Activated CD4-positive, alpha-beta T cell treated with anti-CD3 and anti-CD28 coated beads, Interleukin-2, amount 50 U/mL, for 4 hours (primary cell): ENCODE data around the gene SLC29A1.

Source experiments
- DNase-seq, 2 experiments: peaks; one replicate each; pipeline ENCODE4 v3.0.0-alpha.2; 2020

Gene SLC29A1

DNA sequence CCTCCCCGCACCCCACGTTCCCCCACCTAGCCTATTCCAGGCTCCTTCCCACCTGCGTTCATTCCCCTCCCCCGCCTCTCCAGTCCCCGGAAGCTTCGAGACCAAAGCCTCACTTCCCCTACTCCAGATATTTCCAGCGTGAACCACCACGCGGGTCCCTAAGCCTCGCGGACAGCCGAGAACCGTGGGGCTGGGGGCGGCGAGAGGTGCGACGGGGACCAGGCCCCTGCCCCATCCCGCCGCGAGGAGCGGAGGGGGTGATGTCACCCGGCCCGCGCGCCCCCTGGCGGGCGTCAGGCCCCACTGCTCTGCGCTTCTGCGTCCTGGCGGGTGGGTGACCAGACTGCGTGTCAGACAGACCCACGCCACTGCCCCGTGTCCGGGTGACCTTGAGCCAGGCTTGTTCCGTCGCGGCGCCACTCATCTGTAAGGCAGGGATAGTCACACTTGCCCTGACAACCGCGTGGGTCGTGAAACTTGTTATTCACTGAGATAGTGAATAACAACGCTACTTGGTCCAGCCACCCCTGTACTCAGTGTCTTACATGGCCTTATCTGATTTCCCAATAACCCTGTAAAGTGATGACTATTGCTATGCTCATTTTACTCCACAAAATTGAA lies 14.5 kb downstream of the SLC29A1 start:
- peak; percentile 64 to 68 for DNase-seq

GRCh38 chr6:44238687-44239350 lies 15.4 kb downstream of the SLC29A1 start:
- DNase-seq, result no peak

DNA sequence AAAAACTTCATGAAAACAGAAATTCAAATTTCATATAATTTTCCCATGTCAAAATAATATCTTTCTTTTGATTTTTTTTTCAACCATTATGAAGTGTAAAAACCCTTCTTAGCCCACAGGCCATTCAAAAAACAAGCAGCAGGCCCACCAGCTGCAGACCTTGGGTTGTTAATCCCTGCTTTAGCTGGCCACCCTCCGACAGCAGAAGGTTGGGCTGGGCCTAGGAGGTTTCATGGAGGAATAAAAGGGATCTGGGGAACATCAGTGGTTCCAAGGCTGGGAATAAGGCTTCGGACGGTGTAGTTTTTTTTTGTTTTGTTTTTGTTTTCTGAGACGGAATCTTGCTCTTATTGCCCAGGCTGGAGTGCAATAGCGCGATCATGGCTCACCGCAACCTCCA lies 19.9 kb downstream of the SLC29A1 start:
- DNase-seq, result no peak

GRCh38 chr6:44245391-44245911 lies 22.1 kb downstream of the SLC29A1 start:
- no peak for DNase-seq

DNA sequence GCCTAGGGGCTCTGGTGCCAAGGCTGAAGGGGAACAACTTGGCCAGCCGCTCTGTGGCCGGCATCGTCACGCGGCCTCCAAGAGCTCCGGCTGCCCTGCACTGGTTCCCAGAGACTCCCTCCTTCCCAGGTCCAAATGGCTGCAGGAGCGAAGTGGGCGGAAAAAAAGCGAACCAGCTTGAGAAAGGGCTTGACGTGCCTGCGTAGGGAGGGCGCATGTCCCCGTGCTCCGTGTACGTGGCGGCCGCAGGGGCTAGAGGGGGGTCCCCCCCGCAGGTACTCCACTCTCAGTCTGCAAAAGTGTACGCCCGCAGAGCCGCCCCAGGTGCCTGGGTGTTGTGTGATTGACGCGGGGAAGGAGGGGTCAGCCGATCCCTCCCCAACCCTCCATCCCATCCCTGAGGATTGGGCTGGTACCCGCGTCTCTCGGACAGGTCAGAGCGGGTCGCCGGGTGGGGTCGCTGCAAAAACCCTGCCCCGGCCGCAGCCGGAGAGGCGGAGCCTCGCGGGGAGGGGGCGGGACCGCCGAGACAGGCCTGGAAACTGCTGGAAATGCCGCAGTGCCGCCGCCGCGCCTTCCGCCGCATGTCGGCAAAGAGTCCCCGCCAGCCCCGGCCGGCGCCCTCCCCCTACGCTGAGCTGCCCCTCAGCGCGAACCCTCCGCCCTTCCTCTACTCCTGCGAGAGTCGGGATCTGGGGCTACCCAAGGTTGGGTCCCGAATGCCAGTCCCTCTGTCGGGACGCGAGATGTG lies 22.7 kb downstream of the SLC29A1 start:
- peak; percentile 74 to 78 for DNase-seq

DNA sequence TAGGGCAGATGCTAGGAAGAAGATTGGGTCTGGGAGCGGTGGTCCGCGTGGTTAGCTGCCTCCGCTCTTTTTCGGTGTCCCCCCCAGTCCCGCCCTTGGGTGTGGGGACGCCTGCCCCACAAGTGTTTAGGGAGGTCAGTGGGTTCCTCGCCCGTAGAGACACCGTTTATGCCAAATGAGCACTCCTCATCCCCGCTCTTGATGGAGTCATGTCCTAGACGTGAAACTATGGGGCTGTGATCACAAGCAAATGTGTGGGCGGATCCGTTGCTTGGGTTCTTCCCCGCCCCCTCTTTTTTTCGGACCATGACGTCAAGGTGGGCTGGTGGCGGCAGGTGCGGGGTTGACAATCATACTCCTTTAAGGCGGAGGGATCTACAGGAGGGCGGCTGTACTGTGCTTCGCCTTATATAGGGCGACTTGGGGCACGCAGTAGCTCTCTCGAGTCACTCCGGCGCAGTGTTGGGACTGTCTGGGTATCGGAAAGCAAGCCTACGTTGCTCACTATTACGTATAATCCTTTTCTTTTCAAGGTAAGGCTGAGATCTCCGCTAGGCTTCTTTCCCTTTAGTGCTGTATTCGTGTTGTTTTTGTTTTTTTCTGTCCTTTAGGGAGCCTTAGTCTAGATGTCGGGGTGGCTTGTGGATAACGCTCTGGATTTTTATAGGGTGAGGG lies 23.4 kb downstream of the SLC29A1 start, which contains the start of gene HSP90AB1:
Gene HSP90AB1, plus strand, starts transcription at position 439 of the 675 bp plus-strand sequence. CDS start 1,529 bp downstream, outside the sequence.
- DNase-seq, result peak; percentile 98

DNA sequence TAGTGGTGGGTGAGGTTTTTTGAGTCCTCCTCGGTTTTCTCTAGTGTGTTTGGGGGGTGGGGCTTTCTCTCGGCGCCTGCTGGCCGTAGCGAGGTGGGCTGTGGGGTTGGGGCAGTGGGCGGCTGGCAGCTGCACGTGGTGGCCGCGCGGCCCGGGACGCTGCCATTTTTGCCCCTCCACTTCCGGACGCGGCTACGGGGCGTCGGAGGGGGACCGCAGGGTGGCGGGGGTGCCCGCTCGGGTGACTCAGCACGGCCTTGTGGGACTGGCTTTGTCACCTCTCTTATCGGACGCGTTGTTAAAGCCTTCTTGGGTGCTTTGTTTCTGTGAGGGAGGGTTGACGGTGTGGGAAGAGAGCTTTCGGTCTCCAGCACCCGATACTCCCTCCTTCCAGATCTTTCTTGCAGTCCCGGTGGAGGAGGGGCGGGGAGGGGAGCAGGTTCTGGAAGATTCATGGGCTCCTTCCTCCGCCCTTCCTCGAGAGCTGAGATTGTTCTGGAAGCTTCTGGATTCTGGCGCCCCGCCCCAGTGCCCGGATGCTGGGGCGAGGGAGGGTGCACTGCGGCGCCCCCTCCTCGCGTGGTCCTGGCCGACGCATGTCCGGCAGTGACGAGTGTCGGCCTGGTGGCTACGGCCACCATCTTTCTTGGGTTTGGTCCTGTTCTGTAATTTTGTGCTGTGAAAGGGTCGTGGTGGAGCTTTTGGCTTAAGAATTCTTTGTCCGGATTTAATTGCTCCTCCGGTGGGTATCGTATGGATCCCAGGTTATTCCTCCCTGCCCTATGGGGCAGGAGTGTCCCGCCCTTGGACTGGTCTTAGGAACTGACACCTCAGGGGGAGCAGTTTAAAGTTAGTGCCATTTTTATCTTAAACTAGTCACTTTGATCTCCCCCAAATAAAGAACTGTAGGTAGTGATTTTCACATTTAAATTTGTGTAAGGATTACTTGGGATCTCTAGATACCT lies 24.2 kb downstream of the SLC29A1 start:
- DNase-seq, result peak; percentile 89 to 91

DNA sequence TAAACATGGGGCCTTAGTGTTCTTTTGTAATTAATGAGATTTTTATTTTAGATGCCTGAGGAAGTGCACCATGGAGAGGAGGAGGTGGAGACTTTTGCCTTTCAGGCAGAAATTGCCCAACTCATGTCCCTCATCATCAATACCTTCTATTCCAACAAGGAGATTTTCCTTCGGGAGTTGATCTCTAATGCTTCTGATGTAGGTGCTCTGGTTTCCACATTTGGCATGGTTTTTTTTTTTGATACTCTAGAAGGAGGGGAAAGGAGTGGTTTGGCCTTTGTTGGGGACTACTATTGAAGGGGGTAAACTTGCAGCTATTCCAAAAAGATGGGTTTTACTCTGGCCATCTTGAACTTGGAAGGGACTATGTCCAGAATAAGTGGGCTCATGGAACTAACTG lies 25.2 kb downstream of the SLC29A1 start:
- no peak for DNase-seq

- no peak for DNase-seq
Observed at GRCh38 chr6:44249082-44249748, 25.8 kb downstream of the SLC29A1 start.

GRCh38 chr6:44250067-44250717 lies 26.8 kb downstream of the SLC29A1 start:
- DNase-seq, result no peak

DNA sequence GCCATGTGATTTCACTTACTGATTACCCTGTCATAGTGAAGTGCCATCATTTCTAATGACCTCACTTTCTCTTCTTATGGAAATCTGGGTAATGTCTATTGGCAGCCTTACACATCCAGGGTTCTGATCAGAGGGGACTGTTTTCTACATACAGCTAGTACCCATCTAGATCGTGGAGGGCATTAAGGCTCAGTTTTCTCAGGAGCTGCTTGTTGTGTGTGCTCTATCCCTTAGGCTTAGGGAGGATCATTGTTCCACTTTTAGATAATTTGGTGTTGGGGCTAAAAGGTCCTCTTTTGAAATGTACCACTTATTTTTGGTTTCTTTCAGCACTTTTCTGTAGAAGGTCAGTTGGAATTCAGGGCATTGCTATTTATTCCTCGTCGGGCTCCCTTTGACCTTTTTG lies 27.3 kb downstream of the SLC29A1 start:
- no peak for DNase-seq

DNA sequence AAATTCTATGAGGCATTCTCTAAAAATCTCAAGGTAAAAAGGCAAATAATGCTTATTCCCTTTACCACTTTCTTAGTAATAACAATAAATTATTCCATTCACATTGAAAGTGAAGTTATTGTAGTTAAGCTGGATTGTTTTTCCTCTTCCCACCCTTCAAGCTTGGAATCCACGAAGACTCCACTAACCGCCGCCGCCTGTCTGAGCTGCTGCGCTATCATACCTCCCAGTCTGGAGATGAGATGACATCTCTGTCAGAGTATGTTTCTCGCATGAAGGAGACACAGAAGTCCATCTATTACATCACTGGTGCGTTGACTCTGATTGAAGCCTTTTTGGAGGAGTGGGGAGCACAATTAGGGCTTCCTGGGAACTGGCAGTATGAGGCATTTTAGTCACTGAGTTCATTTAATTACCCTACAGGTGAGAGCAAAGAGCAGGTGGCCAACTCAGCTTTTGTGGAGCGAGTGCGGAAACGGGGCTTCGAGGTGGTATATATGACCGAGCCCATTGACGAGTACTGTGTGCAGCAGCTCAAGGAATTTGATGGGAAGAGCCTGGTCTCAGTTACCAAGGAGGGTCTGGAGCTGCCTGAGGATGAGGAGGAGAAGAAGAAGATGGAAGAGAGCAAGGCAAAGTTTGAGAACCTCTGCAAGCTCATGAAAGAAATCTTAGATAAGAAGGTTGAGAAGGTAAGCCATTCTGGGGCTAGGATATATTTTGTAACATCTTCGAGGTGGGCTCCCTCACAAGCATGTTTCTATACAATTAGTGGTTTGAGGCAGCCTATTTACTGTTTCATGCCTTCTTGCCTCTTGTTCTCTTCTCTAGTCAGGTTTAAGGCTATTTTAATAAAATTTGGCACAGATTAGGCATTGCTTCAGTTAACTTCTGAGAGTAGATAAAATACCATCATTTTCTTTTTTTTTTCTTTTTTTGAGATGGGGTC lies 28.5 kb downstream of the SLC29A1 start:
- DNase-seq, result no peak

DNA sequence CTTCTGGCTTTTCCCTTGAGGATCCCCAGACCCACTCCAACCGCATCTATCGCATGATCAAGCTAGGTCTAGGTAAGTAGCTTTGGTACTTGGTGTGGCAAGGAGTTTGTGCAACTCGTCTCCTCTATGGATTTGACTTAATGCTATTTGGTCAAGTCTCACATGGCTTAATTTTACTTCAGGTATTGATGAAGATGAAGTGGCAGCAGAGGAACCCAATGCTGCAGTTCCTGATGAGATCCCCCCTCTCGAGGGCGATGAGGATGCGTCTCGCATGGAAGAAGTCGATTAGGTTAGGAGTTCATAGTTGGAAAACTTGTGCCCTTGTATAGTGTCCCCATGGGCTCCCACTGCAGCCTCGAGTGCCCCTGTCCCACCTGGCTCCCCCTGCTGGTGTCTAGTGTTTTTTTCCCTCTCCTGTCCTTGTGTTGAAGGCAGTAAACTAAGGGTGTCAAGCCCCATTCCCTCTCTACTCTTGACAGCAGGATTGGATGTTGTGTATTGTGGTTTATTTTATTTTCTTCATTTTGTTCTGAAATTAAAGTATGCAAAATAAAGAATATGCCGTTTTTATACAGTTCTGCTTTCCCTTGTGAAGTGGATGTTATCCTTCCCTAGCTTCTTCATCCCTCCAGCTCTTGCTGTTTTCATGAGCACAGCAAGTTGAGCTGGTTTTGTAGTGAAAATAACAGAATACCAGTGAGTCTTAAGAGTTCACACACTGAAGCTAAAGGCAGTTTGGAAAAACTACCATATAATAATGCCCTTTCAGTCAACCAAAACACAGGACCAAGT lies 30.1 kb downstream of the SLC29A1 start:
- DNase-seq, result peak; percentile 52 to 55

GRCh38 chr6:44254191-44255104 lies 31.1 kb downstream of the SLC29A1 start:
- peak in 1 of 2 experiments; percentile 18 for DNase-seq

GRCh38 chr6:44255105-44255808 lies 31.9 kb downstream of the SLC29A1 start:
- peak; percentile 29 to 30 for DNase-seq

GRCh38 chr6:44255871-44256774 lies 32.7 kb downstream of the SLC29A1 start:
- DNase-seq, result peak; percentile 13 to 28
